WTC11 (cell line): ENCODE measurements around the gene TRPV2. TPM values are rescaled to one million over a fixed set of nuclear protein-coding genes. Genes with fewer than 3 reads are reported as not detected.
A peak's percentile ranks its signal among the peaks of the same experiment; 100 is the strongest.

ENCODE experiments used
- ATAC-seq: fragments of 200-7000 bp; cut with Tn5 transposase; 2 replicates; pipeline ENCODE4 v1.10.0; 2021; ENCODE audit warnings: mild to moderate bottlenecking, moderate library complexity
- CTCF ChIA-PET: fragments of 300-600 bp; sonication (Branson Sonifier 250); formaldehyde crosslinking; loops from one replicate; lab custom pipeline; 2021; ENCODE audit warnings: antibody characterized with exemption; lab: Charles Lee
- POLR2A ChIA-PET: fragments of 350-600 bp; sonication (Branson Sonifier 250); formaldehyde crosslinking; loops from one replicate; lab custom pipeline; 2021; ENCODE audit warnings: antibody characterized with exemption; lab: Charles Lee
- DNase-seq: peaks from one replicate; pipeline ENCODE4 v3.0.0; 2021; ENCODE audit warnings: low spot score
- H3K27ac Mint-ChIP-seq: 2 replicates; pipeline ENCODE4 v1.8.0; 2021; ENCODE audit warnings: mixed read lengths
- H3K27me3 Mint-ChIP-seq: 2 replicates; pipeline ENCODE4 v1.8.0; 2021; ENCODE audit warnings: low read depth, mild to moderate bottlenecking, moderate library complexity, mixed read lengths
- H3K36me3 Mint-ChIP-seq: 2 replicates; pipeline ENCODE4 v1.8.0; 2021; ENCODE audit warnings: mixed read lengths
- H3K4me1 Mint-ChIP-seq: 2 replicates; pipeline ENCODE4 v1.8.0; 2022; ENCODE audit warnings: mixed read lengths
- H3K4me3 Mint-ChIP-seq: 2 replicates; pipeline ENCODE4 v1.8.0; 2021; ENCODE audit warnings: mild to moderate bottlenecking, moderate library complexity, mixed read lengths
- H3K9me3 Mint-ChIP-seq: 2 replicates; pipeline ENCODE4 v1.8.0; 2021; ENCODE audit warnings: mixed read lengths
- ATF3 ChIP-seq: sonication (generic); formaldehyde crosslinking; conservative IDR thresholded peaks from 2 replicates; pipeline ENCODE4 v1.8.1; 2022; ENCODE audit warnings: mild to moderate bottlenecking, missing genetic modification reagents
- CDX4 ChIP-seq: fragments of 250-450 bp; sonication (Bioruptor Pico); IDR thresholded peaks from 2 replicates; pipeline ENCODE4 v1.9.0; 2021; ENCODE audit warnings: moderate library complexity, mild to moderate bottlenecking, inconsistent platforms, borderline replicate concordance
- FOXK1 ChIP-seq: sonication (generic); formaldehyde crosslinking; IDR thresholded peaks from 2 replicates; pipeline ENCODE4 v1.8.0; 2022; ENCODE audit warnings: mild to moderate bottlenecking, moderate library complexity, missing genetic modification reagents
- GABPB1 ChIP-seq: sonication (generic); formaldehyde crosslinking; IDR thresholded peaks from 2 replicates; pipeline ENCODE4 v1.8.1; 2023; ENCODE audit warnings: mild to moderate bottlenecking, missing genetic modification reagents
- JAZF1 ChIP-seq: fragments of 250-450 bp; sonication (Bioruptor Pico); IDR thresholded peaks from 2 replicates; pipeline ENCODE4 v1.9.0; 2021; ENCODE audit warnings: moderate library complexity, mild to moderate bottlenecking, inconsistent platforms
- NFYB ChIP-seq: sonication (generic); formaldehyde crosslinking; conservative IDR thresholded peaks from 2 replicates; pipeline ENCODE4 v1.8.0; 2022; ENCODE audit warnings: low read depth, missing genetic modification reagents
- TCF7 ChIP-seq: sonication (generic); formaldehyde crosslinking; IDR thresholded peaks from 2 replicates; pipeline ENCODE4 v1.8.0; 2022; ENCODE audit warnings: mild to moderate bottlenecking, low read depth, missing genetic modification reagents, moderate library complexity
- TEAD4 ChIP-seq: sonication (generic); formaldehyde crosslinking; IDR thresholded peaks from 2 replicates; pipeline ENCODE4 v1.8.0; 2022; ENCODE audit warnings: mild to moderate bottlenecking, missing genetic modification reagents
- ZNF423 ChIP-seq: fragments of 250-450 bp; sonication (Bioruptor Pico); IDR thresholded peaks from 2 replicates; pipeline ENCODE4 v2.1.2; 2022; ENCODE audit warnings: mild to moderate bottlenecking, moderate library complexity
- ZNF532 ChIP-seq: fragments of 250-450 bp; sonication (Bioruptor Pico); IDR thresholded peaks from 2 replicates; pipeline ENCODE4 v1.9.0; 2021; ENCODE audit warnings: mild to moderate bottlenecking, borderline replicate concordance
- ZSCAN18 ChIP-seq: fragments of 250-450 bp; sonication (Bioruptor Pico); IDR thresholded peaks from 2 replicates; pipeline ENCODE4 v2.1.2; 2022; ENCODE audit warnings: mild to moderate bottlenecking, moderate library complexity
- total RNA-seq: library from RNA; stranded (reverse); gene quantifications from 3 replicates; pipeline ENCODE4 v1.2.3, GENCODE V29; 2021
- TF ChIP-seq, protein P1 (sequence below): sonication (generic); formaldehyde crosslinking; IDR thresholded peaks from 2 replicates; pipeline ENCODE4 v1.8.0; 2023; ENCODE audit warnings: missing genetic modification reagents, mild to moderate bottlenecking, borderline replicate concordance
- TF ChIP-seq, protein P2 (sequence below): sonication (generic); formaldehyde crosslinking; IDR thresholded peaks from 2 replicates; pipeline ENCODE4 v1.8.0; 2023; ENCODE audit warnings: missing genetic modification reagents
- TF ChIP-seq, protein P3 (sequence below): sonication (generic); formaldehyde crosslinking; IDR thresholded peaks from 2 replicates; pipeline ENCODE4 v1.8.1; 2022; ENCODE audit warnings: missing genetic modification reagents, borderline replicate concordance
- TF ChIP-seq, protein P4 (sequence below): sonication (generic); formaldehyde crosslinking; IDR thresholded peaks from 2 replicates; pipeline ENCODE4 v1.8.1; 2022; ENCODE audit warnings: mild to moderate bottlenecking, moderate library complexity, missing genetic modification reagents

The TRPV2 gene
- total RNA-seq, 1 experiment from 2014 or later = 3.5 TPM

DNA sequence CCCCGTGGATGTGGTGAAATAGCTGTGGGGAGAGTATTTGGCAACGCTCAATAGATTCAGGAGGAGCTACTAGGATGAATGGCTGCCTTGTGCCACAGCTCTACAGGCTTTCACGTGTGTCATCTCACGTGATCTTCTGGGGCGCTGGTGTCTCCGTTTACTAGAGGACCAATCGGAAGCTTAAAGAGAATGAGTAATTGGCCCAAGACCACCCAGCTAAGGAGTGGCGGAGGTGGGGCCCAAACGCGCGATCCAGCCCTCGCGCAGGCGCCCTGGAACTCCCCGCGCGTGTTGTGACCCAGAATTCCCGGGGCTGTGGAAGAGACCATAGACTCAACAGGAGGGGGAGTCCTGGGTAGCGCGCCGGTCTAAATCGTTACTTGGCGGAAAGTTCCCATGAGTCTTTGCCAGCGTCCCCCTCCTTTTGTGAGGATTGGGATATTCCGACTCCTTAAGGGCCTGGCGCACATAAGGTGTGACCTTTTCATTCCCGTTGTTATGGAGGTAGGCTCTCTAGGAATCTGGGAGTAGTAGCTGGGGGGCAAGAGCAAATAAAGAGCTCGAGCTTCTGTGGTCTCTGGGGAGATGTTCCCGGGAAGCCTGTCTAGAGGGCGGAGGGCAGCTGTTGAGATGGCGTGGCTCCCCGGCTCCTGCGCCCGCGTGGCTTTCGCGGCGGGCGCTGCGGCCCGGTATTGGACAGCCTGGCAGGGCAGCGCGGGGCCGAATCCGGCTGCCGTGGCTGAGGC lies 23.4 kb downstream of the TRPV2 start (continued):
- TF ChIP-seq, protein P1, sequence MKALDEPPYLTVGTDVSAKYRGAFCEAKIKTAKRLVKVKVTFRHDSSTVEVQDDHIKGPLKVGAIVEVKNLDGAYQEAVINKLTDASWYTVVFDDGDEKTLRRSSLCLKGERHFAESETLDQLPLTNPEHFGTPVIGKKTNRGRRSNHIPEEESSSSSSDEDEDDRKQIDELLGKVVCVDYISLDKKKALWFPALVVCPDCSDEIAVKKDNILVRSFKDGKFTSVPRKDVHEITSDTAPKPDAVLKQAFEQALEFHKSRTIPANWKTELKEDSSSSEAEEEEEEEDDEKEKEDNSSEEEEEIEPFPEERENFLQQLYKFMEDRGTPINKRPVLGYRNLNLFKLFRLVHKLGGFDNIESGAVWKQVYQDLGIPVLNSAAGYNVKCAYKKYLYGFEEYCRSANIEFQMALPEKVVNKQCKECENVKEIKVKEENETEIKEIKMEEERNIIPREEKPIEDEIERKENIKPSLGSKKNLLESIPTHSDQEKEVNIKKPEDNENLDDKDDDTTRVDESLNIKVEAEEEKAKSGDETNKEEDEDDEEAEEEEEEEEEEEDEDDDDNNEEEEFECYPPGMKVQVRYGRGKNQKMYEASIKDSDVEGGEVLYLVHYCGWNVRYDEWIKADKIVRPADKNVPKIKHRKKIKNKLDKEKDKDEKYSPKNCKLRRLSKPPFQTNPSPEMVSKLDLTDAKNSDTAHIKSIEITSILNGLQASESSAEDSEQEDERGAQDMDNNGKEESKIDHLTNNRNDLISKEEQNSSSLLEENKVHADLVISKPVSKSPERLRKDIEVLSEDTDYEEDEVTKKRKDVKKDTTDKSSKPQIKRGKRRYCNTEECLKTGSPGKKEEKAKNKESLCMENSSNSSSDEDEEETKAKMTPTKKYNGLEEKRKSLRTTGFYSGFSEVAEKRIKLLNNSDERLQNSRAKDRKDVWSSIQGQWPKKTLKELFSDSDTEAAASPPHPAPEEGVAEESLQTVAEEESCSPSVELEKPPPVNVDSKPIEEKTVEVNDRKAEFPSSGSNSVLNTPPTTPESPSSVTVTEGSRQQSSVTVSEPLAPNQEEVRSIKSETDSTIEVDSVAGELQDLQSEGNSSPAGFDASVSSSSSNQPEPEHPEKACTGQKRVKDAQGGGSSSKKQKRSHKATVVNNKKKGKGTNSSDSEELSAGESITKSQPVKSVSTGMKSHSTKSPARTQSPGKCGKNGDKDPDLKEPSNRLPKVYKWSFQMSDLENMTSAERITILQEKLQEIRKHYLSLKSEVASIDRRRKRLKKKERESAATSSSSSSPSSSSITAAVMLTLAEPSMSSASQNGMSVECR (CRISPR knock-in tag) = peak; percentile 86; the same call in 1 of the 2 replicates
- TF ChIP-seq, protein P2, sequence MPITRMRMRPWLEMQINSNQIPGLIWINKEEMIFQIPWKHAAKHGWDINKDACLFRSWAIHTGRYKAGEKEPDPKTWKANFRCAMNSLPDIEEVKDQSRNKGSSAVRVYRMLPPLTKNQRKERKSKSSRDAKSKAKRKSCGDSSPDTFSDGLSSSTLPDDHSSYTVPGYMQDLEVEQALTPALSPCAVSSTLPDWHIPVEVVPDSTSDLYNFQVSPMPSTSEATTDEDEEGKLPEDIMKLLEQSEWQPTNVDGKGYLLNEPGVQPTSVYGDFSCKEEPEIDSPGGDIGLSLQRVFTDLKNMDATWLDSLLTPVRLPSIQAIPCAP = peak; percentile 34; the same call in 1 of the 2 replicates
- TF ChIP-seq, protein P3, sequence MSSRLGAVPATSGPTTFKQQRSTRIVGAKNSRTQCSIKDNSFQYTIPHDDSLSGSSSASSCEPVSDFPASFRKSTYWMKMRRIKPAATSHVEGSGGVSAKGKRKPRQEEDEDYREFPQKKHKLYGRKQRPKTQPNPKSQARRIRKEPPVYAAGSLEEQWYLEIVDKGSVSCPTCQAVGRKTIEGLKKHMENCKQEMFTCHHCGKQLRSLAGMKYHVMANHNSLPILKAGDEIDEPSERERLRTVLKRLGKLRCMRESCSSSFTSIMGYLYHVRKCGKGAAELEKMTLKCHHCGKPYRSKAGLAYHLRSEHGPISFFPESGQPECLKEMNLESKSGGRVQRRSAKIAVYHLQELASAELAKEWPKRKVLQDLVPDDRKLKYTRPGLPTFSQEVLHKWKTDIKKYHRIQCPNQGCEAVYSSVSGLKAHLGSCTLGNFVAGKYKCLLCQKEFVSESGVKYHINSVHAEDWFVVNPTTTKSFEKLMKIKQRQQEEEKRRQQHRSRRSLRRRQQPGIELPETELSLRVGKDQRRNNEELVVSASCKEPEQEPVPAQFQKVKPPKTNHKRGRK (CRISPR knock-in tag) = no peak

DNA sequence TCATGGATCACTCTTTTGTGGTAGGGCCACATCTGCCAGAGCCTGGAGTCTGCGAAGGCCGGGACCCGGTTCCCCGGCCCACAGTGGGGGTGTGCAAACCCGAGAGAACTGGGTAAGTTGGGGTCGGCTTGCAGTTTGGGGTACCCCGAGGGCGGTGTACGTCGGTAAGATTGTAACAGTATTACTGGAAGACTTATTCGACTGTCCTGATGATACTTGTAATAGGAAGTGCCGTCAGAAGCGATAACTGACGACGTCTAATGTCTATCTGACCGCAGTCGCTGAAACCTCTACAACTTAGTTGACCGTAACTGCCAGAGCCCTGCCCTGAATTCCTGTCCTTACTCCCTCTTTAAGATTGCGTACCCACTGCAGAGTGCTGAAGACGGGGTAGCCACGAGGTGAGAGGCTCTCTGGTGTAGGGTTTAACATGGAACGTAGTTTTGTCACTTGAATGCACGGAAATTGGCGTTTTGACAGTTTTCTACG lies 24.0 kb downstream of the TRPV2 start:
- DNase-seq = no peak
- ChIA-PET POLR2A (interaction anchor here (0.6 to 1.9 kb wide), 15 partner anchors 12 to 150 kb away, joined by 3 to 16 read pairs (median 4); partner anchors contain the start of genes CENPV, TRPV2 and UBB), CTCF (interaction anchor here (0.5 to 4.1 kb wide), 9 partner anchors 12 to 154 kb away, joined by 3 to 49 read pairs (median 6); partner anchors contain the start of genes CENPV and UBB)
- Mint-ChIP-seq H3K27ac (peak overlapping the region; percentile 96), H3K27me3 (no peaks in the 10 kb centered on the region), H3K36me3 (peaks cover 42% of the 10 kb centered on the region), H3K4me3 (peak overlapping the region; percentile 99), H3K4me1 (peaks cover 68% of the 10 kb centered on the region), H3K9me3 (no peaks in the 10 kb centered on the region)
- ATAC-seq = no peak
- TF ChIP-seq FOXK1 (CRISPR knock-in tag) = no peak
- TF ChIP-seq, protein P3 (CRISPR knock-in tag) = no peak
- TF ChIP-seq ZNF423 (CRISPR knock-in tag) = no peak
- TF ChIP-seq ZSCAN18 = no peak
- no peak; the same call in 1 of the 2 replicates for TF ChIP-seq ZNF532
- no peak for TF ChIP-seq ATF3 (CRISPR knock-in tag)
- no peak for TF ChIP-seq TCF7 (CRISPR knock-in tag)
- no peak for TF ChIP-seq JAZF1 (CRISPR knock-in tag)
- no peak for TF ChIP-seq CDX4 (CRISPR knock-in tag)
- TF ChIP-seq, protein P4, sequence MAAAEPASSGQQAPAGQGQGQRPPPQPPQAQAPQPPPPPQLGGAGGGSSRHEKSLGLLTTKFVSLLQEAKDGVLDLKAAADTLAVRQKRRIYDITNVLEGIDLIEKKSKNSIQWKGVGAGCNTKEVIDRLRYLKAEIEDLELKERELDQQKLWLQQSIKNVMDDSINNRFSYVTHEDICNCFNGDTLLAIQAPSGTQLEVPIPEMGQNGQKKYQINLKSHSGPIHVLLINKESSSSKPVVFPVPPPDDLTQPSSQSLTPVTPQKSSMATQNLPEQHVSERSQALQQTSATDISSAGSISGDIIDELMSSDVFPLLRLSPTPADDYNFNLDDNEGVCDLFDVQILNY = no peak
- TF ChIP-seq NFYB (CRISPR knock-in tag) = no peak
- TF ChIP-seq TEAD4 = no peak
- TF ChIP-seq GABPB1 (CRISPR knock-in tag) = no peak
